ENCODE measurements around the gene SPECC1.
"Not testable (repeated sequence)": the region's sequence is repeated elsewhere in the genome, so short reads cannot be mapped to it uniquely, and the experiment has no call there.

SPECC1 gene

DNA sequence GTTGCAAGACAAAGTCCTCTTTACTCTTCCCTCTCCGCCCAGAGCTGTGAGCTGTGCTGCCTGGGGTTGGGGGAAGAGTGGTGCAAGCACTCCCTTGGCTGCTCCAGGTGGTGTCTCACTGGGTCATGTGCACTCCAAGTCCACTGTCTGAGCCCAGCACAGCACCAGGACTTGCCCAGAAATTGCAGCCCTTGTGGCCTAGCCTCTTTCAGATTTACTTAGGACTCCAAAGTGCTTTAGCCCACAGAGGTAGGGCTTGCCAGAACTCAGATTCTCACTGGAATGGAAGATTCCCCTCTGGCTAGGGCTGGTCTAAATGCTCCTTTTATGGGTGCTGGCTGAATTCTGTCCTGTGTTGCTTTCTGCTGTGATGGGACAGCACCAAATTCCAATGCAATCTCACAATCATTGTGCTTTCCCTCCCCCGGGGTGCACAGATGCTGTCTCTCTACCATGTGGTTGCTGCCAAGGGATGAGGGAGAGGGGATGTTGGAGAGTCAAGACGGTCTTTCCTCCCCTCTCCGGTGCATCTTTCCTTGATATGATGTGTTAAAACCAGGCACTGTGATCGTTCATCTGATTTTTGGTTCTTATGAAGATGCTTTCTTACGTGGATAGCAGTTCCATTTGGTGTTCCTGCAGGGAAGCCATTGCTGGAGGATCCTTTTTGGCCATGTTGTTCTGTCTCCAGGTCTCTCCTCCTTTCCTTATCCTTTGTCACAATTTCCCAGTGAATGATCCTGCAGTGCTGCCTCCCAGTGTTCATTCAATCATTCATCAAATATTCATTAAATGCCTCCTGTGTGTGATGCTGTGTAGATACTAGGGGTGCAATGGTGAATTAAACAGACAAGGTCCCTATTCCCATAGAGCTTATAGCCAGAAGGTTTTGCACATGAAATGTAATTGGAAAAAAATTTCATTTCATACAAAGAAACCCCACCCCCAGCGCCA, 216.3 kb downstream of the SPECC1 start:
- no peak for DNase-seq (ENCODE audit: low read depth)
- no peak overlapping the region for H3K4me3 ChIP-seq (ENCODE audit: control insufficient read depth, low read depth, low read length)
- TF ChIP-seq, protein P1, sequence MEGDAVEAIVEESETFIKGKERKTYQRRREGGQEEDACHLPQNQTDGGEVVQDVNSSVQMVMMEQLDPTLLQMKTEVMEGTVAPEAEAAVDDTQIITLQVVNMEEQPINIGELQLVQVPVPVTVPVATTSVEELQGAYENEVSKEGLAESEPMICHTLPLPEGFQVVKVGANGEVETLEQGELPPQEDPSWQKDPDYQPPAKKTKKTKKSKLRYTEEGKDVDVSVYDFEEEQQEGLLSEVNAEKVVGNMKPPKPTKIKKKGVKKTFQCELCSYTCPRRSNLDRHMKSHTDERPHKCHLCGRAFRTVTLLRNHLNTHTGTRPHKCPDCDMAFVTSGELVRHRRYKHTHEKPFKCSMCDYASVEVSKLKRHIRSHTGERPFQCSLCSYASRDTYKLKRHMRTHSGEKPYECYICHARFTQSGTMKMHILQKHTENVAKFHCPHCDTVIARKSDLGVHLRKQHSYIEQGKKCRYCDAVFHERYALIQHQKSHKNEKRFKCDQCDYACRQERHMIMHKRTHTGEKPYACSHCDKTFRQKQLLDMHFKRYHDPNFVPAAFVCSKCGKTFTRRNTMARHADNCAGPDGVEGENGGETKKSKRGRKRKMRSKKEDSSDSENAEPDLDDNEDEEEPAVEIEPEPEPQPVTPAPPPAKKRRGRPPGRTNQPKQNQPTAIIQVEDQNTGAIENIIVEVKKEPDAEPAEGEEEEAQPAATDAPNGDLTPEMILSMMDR (IDR thresholded peaks at IDR 0.05; ENCODE audit: control insufficient read depth, insufficient read depth, low read depth, low read length, missing control alignments) = peak; percentile 33

DNA sequence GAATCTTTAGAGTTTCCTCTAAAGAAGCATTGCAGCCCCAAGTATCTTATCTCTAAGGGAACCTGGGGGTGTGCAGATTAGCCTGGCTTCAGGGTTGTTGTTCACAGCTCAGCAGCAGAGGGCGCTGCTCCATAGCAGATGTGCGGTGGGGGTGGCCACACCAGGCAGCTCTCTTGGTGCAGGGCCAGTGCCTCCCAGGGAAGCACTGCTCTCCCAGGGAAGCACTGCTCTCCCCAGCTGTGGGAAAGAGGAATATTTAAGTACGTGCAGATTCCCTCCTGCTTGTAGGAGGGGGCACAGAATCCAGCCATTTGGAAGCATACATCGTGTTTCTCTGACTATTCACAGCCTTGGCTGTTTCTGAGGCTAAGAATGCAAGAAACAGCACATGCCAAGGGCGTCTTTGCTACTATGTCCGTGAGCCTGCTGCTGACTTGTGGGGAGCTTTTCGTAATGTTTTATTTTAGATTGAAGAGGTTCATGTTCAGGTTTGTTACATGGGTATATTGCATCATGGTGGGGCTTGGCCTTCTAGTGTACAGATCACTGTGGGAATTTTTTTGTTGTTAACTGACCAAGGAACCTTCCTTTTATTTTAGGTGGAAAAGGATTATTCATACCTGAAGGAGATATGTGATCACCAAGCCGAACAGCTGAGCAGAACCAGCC, 217.8 kb downstream of the SPECC1 start:
- H3K4me3 ChIP-seq (ENCODE audit: control insufficient read depth, low read depth, low read length) = no peak overlapping the region
- DNase-seq (ENCODE audit: low read depth) = peak; percentile 48
- TF ChIP-seq, protein P1 (IDR thresholded peaks at IDR 0.05; ENCODE audit: control insufficient read depth, insufficient read depth, low read depth, low read length, missing control alignments) = peak; percentile 91

DNA sequence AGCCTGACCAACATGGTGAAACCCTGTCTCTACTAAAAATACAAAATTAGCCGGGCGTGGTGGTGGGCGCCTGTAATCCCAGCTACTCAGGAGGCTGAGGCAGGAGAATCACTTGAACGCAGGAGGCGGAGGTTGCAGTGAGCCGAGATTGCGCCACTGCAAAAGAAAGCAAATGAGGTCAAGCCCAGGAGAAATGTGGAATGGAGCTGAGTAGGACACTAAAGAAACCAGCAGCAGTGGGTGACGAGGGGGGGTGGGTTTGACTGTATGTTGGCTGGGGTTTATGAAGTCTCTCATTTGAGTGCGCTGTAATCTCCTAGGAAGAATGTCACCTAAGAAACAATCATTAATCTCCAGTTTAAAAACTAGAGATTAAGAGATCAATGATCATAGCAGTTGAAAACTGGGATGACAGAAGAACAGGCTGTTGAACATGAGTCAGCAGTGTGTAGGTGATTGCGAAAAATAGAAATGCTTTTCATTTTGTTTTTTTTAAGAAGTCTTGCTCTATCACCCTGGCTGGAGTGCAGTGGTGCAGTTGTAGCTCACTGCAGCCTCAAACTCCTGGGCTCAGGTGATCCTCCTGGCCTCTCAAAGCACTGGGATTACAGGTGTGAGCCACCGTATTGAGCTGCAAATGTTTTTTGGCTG, 218.7 kb downstream of the SPECC1 start:
- not testable (repeated sequence) for DNase-seq (ENCODE audit: low read depth); H3K4me3 ChIP-seq (ENCODE audit: control insufficient read depth, low read depth, low read length)

DNA sequence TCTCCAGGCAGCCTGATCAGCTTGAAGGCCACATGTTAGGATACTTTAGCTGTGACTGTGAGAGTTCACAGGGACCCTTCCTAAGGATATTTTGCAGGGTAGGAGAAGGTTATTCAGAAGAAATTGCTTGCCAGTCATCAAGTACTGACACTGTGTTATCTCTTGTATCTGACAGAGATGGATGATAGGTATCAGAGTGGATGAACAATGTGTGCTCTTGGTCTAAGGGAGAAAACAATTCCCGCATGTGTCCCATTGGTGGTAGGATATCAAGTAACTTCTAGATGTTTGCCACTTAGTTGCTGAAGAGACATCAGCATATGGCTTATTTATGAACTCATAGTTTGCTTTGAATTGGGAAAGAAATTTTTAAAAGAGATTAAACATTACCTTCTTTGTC, 219.3 kb downstream of the SPECC1 start:
- no peak overlapping the region for H3K4me3 ChIP-seq (ENCODE audit: control insufficient read depth, low read depth, low read length)
- TF ChIP-seq, protein P1 (IDR thresholded peaks at IDR 0.05; ENCODE audit: control insufficient read depth, insufficient read depth, low read depth, low read length, missing control alignments) = no peak
- no peak for DNase-seq (ENCODE audit: low read depth)

DNA sequence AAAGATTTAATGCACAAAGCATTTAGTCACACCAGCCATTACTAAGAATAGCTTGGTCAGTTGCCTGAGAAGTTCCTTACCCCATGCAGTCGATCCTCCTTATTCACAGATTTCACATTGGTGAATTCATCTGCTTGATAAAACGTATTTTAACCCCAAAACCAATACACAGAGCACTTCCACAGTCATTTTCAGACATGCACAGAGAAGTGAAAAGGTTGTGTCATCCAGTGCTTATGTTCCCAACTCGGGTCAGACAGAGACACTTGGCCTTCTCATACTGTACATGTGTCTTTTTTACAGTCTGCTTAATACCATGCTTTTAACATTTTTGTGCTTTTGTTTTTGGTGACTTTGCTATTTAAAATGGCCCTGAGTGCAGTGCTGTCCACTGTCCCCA, 219.7 kb downstream of the SPECC1 start:
- H3K4me3 ChIP-seq (ENCODE audit: control insufficient read depth, low read depth, low read length) = no peak overlapping the region
- DNase-seq (ENCODE audit: low read depth) = no peak
- TF ChIP-seq, protein P1 (IDR thresholded peaks at IDR 0.05; ENCODE audit: control insufficient read depth, insufficient read depth, low read depth, low read length, missing control alignments) = no peak

DNA sequence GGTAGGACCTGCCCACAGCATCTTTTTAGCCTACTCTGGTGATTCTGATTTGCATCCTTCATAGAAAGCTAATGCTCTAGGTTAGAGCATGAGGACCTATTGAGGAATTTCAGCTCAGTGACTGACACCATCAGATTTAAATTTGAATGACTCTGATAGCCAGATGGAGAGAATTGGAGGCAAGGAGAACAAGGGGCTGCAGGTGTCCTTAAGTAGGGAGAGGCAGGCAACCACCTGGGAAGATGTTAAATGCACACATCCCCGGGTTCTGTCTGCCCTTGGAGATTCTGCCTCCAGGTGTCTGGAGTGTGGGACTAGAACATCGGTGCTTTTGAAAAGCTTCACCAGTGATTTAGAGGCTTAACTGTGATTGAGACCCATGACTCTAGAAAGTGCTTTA, 221.8 kb downstream of the SPECC1 start:
- TF ChIP-seq, protein P1 (IDR thresholded peaks at IDR 0.05; ENCODE audit: control insufficient read depth, insufficient read depth, low read depth, low read length, missing control alignments) = no peak
- DNase-seq (ENCODE audit: low read depth) = no peak
- H3K4me3 ChIP-seq (ENCODE audit: control insufficient read depth, low read depth, low read length) = no peak overlapping the region

All from AG09309 (cell line).